Upper lobe of right lung (tissue), 1 donor: ENCODE results near the gene MGAT5B. TPM values are rescaled to one million over a fixed set of nuclear protein-coding genes. Genes with fewer than 3 reads are reported as not detected.

Experiments
- ATAC-seq: fragments of 200-7000 bp; cut with Tn5 transposase; one replicate; pipeline ENCODE4 v1.9.1; 2020; ENCODE audit warnings: mild to moderate bottlenecking, moderate library complexity
- DNase-seq: peaks from one replicate; pipeline ENCODE4 v3.0.0-alpha.2; 2020
- H3K27ac ChIP-seq: fragments of 200-600 bp; one replicate; pipeline ENCODE4 v1.8.0; 2022
- H3K27me3 ChIP-seq: fragments of 200-600 bp; one replicate; pipeline ENCODE4 v1.8.0; 2022; ENCODE audit warnings: mild to moderate bottlenecking
- H3K36me3 ChIP-seq: fragments of 200-600 bp; one replicate; pipeline ENCODE4 v1.8.0; 2022
- H3K4me1 ChIP-seq: fragments of 200-600 bp; one replicate; pipeline ENCODE4 v1.8.0; 2022
- H3K4me3 ChIP-seq: fragments of 200-600 bp; one replicate; pipeline ENCODE4 v1.8.0; 2022; ENCODE audit warnings: mild to moderate bottlenecking
- H3K9me3 ChIP-seq: fragments of 200-600 bp; one replicate; pipeline ENCODE4 v1.8.0; 2022
- intact Hi-C: fragments of 100-400 bp; cut with DNase I; formaldehyde crosslinking; loops from one replicate; pipeline ENCODE4 v1.11.0; 2022
- total RNA-seq: library from RNA; stranded (reverse); fragmentation: NEBNext Ultra II Directional; extraction: Animal tissue kit (Norgen Biotek cat#: 25700); gene quantifications from one replicate; pipeline ENCODE4 v1.2.1, GENCODE V29; 2021
- TF ChIP-seq, protein P1 (sequence below): fragments of 200-600 bp; IDR thresholded peaks from one replicate; pipeline ENCODE4 v1.8.0; 2022; ENCODE audit warnings: antibody characterized with exemption
- donor health status: DM: no; HTN: yes; CAD: no; lungs with severe emphysema.

MGAT5B gene
- total RNA-seq, 1 donor from 2014 or later: 2.0 TPM

DNA sequence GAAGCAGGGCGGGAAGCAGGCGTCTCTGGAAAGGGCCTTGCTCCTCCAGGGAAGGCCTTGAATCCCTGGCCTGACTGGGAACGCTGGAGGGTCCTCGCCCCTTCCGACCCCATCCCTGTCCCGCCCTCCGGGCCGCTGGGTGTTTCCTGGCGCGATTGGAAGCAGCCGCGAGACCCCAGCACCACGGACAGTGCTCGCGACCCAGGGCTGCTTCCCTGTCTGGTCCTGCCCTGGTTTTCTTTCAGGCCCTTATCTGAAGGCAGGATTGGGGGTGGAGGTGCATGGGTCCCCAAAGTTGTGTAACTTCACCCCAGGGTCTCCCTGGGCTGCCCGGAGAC, 2.1 kb downstream of the MGAT5B start:
- H3K9me3 ChIP-seq: no peaks in the 10 kb centered on the region
- intact Hi-C loops: no loop called here
- TF ChIP-seq, protein P1, sequence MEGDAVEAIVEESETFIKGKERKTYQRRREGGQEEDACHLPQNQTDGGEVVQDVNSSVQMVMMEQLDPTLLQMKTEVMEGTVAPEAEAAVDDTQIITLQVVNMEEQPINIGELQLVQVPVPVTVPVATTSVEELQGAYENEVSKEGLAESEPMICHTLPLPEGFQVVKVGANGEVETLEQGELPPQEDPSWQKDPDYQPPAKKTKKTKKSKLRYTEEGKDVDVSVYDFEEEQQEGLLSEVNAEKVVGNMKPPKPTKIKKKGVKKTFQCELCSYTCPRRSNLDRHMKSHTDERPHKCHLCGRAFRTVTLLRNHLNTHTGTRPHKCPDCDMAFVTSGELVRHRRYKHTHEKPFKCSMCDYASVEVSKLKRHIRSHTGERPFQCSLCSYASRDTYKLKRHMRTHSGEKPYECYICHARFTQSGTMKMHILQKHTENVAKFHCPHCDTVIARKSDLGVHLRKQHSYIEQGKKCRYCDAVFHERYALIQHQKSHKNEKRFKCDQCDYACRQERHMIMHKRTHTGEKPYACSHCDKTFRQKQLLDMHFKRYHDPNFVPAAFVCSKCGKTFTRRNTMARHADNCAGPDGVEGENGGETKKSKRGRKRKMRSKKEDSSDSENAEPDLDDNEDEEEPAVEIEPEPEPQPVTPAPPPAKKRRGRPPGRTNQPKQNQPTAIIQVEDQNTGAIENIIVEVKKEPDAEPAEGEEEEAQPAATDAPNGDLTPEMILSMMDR: no peak
- peaks cover 30% of the 10 kb centered on the region for H3K27me3 ChIP-seq
- peaks cover 7% of the 10 kb centered on the region for H3K4me1 ChIP-seq
- ATAC-seq: no peak
- DNase-seq: no peak
- H3K36me3 ChIP-seq: no peaks in the 10 kb centered on the region
- H3K4me3 ChIP-seq: no peak overlapping the region
- H3K27ac ChIP-seq: no peak overlapping the region

DNA sequence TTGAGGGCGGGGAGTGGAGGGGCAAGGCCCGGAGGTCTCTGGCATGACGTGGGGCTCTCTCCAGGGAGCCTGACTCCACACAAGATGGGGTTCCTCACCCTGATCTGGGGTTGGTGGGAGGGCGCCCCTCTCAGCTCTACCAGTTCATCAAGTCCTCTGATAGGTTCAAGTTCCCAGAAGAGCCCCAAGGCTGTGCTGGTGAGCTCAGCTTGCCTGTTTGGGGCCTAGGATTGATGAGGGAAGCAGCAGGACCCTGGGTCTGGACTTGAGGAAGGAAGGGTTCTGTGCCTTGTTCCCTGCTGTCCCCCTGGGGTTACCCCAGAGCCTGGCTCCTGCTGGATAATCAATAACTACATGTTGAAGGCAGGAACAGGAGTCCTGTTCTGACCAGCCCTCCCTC, 3.5 kb downstream of the MGAT5B start:
- Histone ChIP-seq H3K36me3 (no peaks in the 10 kb centered on the region), H3K9me3 (no peaks in the 10 kb centered on the region), H3K27ac (no peak overlapping the region), H3K27me3 (peaks cover 30% of the 10 kb centered on the region), H3K4me1 (peaks cover 7% of the 10 kb centered on the region), H3K4me3 (no peak overlapping the region)
- TF ChIP-seq, protein P1: no peak
- intact Hi-C loops: no loop called here
- no peak for ATAC-seq
- DNase-seq: no peak

DNA sequence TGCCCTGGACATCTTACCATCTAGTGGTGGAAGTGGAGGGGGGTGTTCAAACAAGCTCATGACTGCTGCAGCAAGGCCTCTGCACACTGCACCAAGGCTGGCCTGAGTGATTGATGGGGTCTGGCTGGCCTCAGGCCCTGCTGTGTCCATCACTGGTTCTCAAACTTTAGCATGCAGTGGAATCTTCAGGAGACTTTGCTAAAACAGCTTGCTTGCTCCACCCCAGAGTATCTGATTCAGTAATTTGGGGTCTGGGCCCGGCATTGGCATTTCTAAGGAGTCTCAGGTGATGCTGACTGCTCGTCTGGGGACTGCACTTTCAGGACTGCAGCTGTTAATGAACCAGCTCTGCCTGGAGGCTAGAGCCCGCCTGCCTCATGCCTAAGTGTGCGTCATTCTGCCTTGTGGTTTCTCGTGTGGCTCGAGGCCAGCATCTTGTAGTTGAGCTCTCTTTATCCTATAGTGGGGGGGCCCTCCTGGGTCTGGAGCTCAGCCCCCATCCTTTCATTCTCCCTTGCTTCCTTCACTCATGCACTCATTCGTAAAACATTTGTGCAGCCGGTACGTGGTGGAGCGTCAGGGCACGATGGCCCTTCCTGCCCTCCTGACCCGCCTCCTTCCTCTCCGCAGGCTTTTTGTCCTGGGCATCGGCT, 4.1 kb downstream of the MGAT5B start:
- Histone ChIP-seq H3K4me3 (no peak overlapping the region), H3K27me3 (peaks cover 30% of the 10 kb centered on the region), H3K36me3 (no peaks in the 10 kb centered on the region), H3K27ac (no peak overlapping the region), H3K9me3 (no peaks in the 10 kb centered on the region), H3K4me1 (peaks cover 7% of the 10 kb centered on the region)
- ATAC-seq (no peak), DNase-seq (no peak)
- TF ChIP-seq, protein P1: no peak
- intact Hi-C loops: no loop called here

DNA sequence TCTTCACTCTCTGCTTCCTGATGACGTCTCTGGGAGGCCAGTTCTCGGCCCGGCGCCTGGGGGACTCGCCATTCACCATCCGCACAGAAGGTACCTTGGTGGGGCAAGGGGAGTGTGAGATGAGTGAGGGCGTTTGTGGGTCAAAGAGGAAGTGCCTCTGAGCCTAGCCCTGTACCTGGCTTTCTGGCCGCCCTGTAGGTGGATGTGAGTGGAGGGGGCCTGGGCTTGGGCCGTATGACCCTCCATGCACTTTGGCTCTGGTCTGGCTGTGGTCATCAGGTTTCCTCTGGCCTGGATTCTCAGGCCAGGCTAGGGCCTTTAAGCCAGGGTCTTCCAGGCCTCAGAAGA, 4.6 kb downstream of the MGAT5B start:
- no peak for ATAC-seq
- intact Hi-C loops: no loop called here
- H3K27ac ChIP-seq: no peak overlapping the region
- H3K27me3 ChIP-seq: peaks cover 30% of the 10 kb centered on the region
- peaks cover 5% of the 10 kb centered on the region for H3K4me1 ChIP-seq
- no peak overlapping the region for H3K4me3 ChIP-seq
- TF ChIP-seq, protein P1: no peak
- no peaks in the 10 kb centered on the region for H3K9me3 ChIP-seq
- DNase-seq: no peak
- no peaks in the 10 kb centered on the region for H3K36me3 ChIP-seq

DNA sequence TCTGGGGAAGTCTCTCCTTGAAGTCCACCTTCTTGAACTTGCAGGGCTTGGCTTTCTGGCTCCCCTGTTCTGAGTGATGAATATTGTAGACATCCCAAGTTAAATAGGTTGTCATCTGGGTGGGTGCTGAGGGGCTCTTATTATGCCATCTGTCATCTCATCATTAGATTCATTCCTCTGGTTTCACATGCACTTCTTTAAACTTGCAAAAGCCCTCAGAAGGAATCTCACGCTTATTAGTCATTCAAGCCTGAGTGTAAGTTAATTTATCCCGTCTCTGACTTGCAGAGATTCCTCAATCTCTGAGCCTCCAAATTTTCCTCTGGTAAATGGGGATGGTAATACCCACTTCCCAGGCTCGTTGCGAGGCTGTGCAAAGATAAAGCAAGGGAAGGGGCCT, 5.7 kb downstream of the MGAT5B start:
- Histone ChIP-seq H3K4me1 (peaks cover 3% of the 10 kb centered on the region), H3K9me3 (no peaks in the 10 kb centered on the region), H3K27me3 (peaks cover 30% of the 10 kb centered on the region), H3K27ac (no peak overlapping the region), H3K4me3 (no peak overlapping the region), H3K36me3 (no peaks in the 10 kb centered on the region)
- DNase-seq (no peak), ATAC-seq (no peak)
- TF ChIP-seq, protein P1: no peak
- intact Hi-C loops: no loop called here

DNA sequence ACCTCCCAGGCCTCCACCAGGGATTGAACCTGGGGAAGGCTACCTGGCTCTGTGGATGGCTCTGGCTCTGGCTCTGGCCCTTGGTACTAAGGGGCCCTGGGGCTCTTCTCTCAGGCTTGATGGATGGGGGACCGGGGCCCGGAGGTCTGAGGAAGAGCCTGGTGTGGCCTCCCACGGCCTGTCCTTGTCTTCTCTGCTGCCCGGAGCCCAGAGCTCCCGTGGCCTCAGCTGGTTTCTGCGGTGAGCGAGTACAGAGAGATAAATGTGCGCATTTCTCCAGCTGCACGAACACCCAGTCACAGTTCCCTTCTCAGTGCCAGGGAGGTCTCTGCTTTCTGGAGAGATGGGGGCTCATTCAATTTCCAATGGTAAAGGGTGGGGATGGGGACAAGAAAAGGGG, 9.2 kb downstream of the MGAT5B start:
- intact Hi-C loops: no loop called here

More for the DNA sequence above, 9.2 kb downstream of the MGAT5B start:
- Histone ChIP-seq H3K36me3 (no peaks in the 10 kb centered on the region), H3K4me1 (no peaks in the 10 kb centered on the region), H3K4me3 (no peak overlapping the region), H3K9me3 (no peaks in the 10 kb centered on the region), H3K27me3 (peaks cover 8% of the 10 kb centered on the region), H3K27ac (no peak overlapping the region)
- ATAC-seq (no peak), DNase-seq (no peak)
- TF ChIP-seq, protein P1: no peak
